Measurements from ENCODE around the gene SKI.

SKI gene

GRCh38 chr1:2267051-2267830 is 39.1 kb downstream of the SKI start:
- no peak for DNase-seq

GRCh38 chr1:2267862-2268261 is 39.7 kb downstream of the SKI start:
- no peak for DNase-seq

GRCh38 chr1:2268285-2269056 is 40.4 kb downstream of the SKI start:
- DNase-seq, result no peak

- no peak for DNase-seq
Observed at GRCh38 chr1:2269193-2269921, 41.2 kb downstream of the SKI start.

- DNase-seq, result no peak
Observed at GRCh38 chr1:2269922-2270259, 41.8 kb downstream of the SKI start.

- DNase-seq, result no peak
Observed at GRCh38 chr1:2270260-2271100, 42.4 kb downstream of the SKI start.

GRCh38 chr1:2271211-2271721 is 43.1 kb downstream of the SKI start:
- no peak for DNase-seq

GRCh38 chr1:2271841-2272655 is 43.9 kb downstream of the SKI start:
- DNase-seq, result no peak

GRCh38 chr1:2272686-2273400 is 44.7 kb downstream of the SKI start:
- no peak for DNase-seq

GRCh38 chr1:2273401-2274090 is 45.4 kb downstream of the SKI start:
- DNase-seq, result no peak

GRCh38 chr1:2274231-2274928 is 46.3 kb downstream of the SKI start:
- no peak for DNase-seq

- no peak for DNase-seq
Observed at GRCh38 chr1:2274929-2275475, 46.9 kb downstream of the SKI start.

- DNase-seq, result peak in 1 of 2 experiments; percentile 59
Observed at GRCh38 chr1:2275796-2276536, 47.8 kb downstream of the SKI start.

- DNase-seq, result no peak
Observed at GRCh38 chr1:2276803-2277580, 48.9 kb downstream of the SKI start.

GRCh38 chr1:2277741-2278488 is 49.8 kb downstream of the SKI start:
- DNase-seq, result no peak

- DNase-seq, result no peak
Observed at GRCh38 chr1:2278591-2279209, 50.6 kb downstream of the SKI start.
